Thyroid gland (tissue), 4 donors: ENCODE data around the gene NOX5. TPM values are rescaled to one million over a fixed set of nuclear protein-coding genes. Genes with fewer than 3 reads are reported as not detected.

Experiments
- DNase-seq, 2 donors: peaks; one replicate each; pipeline ENCODE4 v3.0.0-alpha.2; 2019
- H3K27ac ChIP-seq, 3 donors: fragments of 200-600 bp; sonication (generic); 1 replicate in 2 of 3; 2 replicates in 1 of 3; pipeline ENCODE4 v1.5.1; 2016 to 2019; ENCODE audit warnings: mild to moderate bottlenecking in 1 of 3, moderate library complexity in 1 of 3
- H3K27me3 ChIP-seq: fragments of 200-600 bp; sonication (generic); one replicate; pipeline ENCODE4 v1.5.1; 2019
- H3K36me3 ChIP-seq, 2 donors: fragments of 200-600 bp; sonication (generic); one replicate each; pipeline ENCODE4 v1.5.1; 2016 to 2019
- H3K4me1 ChIP-seq, 2 donors: fragments of 200-600 bp; sonication (generic); one replicate each; pipeline ENCODE4 v1.5.1; 2017 to 2019
- H3K4me3 ChIP-seq, 3 donors: fragments of 200-600 bp; sonication (generic); replicated peaks in 1 of 3; 1 replicate in 2 of 3; 2 replicates in 1 of 3; pipeline ENCODE4 v1.5.1; 2016; ENCODE audit warnings: mild to moderate bottlenecking in 1 of 3
- H3K9me3 ChIP-seq: fragments of 200-600 bp; sonication (generic); one replicate; pipeline ENCODE4 v1.5.1; 2017
- CTCF ChIP-seq, 6 experiments: fragments of 200-600 bp in 3 of 6; fragments of 450-650 bp in 3 of 6; sonication (generic) in 3 of 6; IDR thresholded peaks; one replicate each; pipeline ENCODE4 v1.5.1; 2016 to 2019; ENCODE audit warnings: antibody characterized with exemption in 6 of 6, mild to moderate bottlenecking in 2 of 6, inconsistent platforms in 1 of 6, moderate library complexity in 1 of 6
- POLR2A ChIP-seq, 2 donors: fragments of 450-650 bp; IDR thresholded peaks; one replicate each; pipeline ENCODE4 v1.6.1; 2017; ENCODE audit warnings: antibody characterized with exemption in 2 of 2, mild to moderate bottlenecking in 2 of 2, moderate library complexity in 1 of 2
- WGBS, 2 donors: methylation state at CpG; one replicate each; pipeline ENCODE4 v1.1.5; 2017; 5-methylcytosine and 5-hydroxymethylcytosine counted together
- intact Hi-C: fragments of 100-400 bp; cut with DNase I; formaldehyde crosslinking; loops from one replicate; pipeline ENCODE4 v1.15.1; 2023
- total RNA-seq, 4 donors: library from RNA; depleted of rRNA; stranded (reverse); fragments of >200 nt; gene quantifications; one replicate each; pipeline ENCODE4 v1.2.3, GENCODE V29; 2016

NOX5 gene
- total RNA-seq, 4 donors from 2014 or later, result 0.22 to 0.88 (median 0.50) TPM

- Histone ChIP-seq H3K27ac (no peak overlapping the region), H3K4me1 (peaks cover 0 to 12% of the 10 kb centered on the region in 2 donors), H3K36me3 (no peaks in the 10 kb centered on the region), H3K27me3 (no peaks in the 10 kb centered on the region), H3K4me3 (no peak overlapping the region), H3K9me3 (no peaks in the 10 kb centered on the region)
- intact Hi-C loops, result no loop called here
- WGBS, 2 donors, result 66 to 70% methylated on average over 5 of the region's 5 CpGs
- no peak for DNase-seq
- TF ChIP-seq CTCF (IDR thresholded peaks at IDR 0.05) (no peak), POLR2A (IDR thresholded peaks at IDR 0.05) (no peak)
These were observed 71.0 kb downstream of the NOX5 start for GRCh38 chr15:69085325-69086081.

- no peak overlapping the region for H3K27ac ChIP-seq
- peaks cover 0 to 9% of the 10 kb centered on the region in 2 donors for H3K4me1 ChIP-seq
- 69 to 73% methylated on average over 14 of the region's 14 CpGs for WGBS, 2 donors
- H3K27me3 ChIP-seq, result no peaks in the 10 kb centered on the region
- TF ChIP-seq CTCF (IDR thresholded peaks at IDR 0.05) (no peak), POLR2A (IDR thresholded peaks at IDR 0.05) (no peak)
- intact Hi-C loops, result no loop called here
- no peak overlapping the region for H3K4me3 ChIP-seq
- no peak for DNase-seq
- H3K36me3 ChIP-seq, result no peaks in the 10 kb centered on the region
- no peaks in the 10 kb centered on the region for H3K9me3 ChIP-seq
These were observed 72.1 kb downstream of the NOX5 start for GRCh38 chr15:69086427-69087204.

GRCh38 chr15:69087366-69087976 lies 73.0 kb downstream of the NOX5 start:
- Histone ChIP-seq H3K4me1 (peaks cover 0 to 5% of the 10 kb centered on the region in 2 donors), H3K36me3 (no peaks in the 10 kb centered on the region), H3K9me3 (no peaks in the 10 kb centered on the region), H3K27ac (no peak overlapping the region), H3K27me3 (no peaks in the 10 kb centered on the region), H3K4me3 (no peak overlapping the region)
- no peak for DNase-seq
- intact Hi-C loops, result no loop called here
- WGBS, 2 donors, result 83 to 84% methylated on average over 5 of the region's 5 CpGs
- no peak for TF ChIP-seq CTCF (IDR thresholded peaks at IDR 0.05)
- no peak for TF ChIP-seq POLR2A (IDR thresholded peaks at IDR 0.05)

GRCh38 chr15:69088300-69088965 lies 73.9 kb downstream of the NOX5 start:
- no peaks in the 10 kb centered on the region for H3K9me3 ChIP-seq
- TF ChIP-seq POLR2A (IDR thresholded peaks at IDR 0.05), result no peak
- TF ChIP-seq CTCF (IDR thresholded peaks at IDR 0.05), result no peak
- no peak for DNase-seq
- H3K4me3 ChIP-seq, result no peak overlapping the region
- WGBS, 2 donors, result 32 to 35% methylated on average over 10 of the region's 10 CpGs
- H3K27me3 ChIP-seq, result no peaks in the 10 kb centered on the region
- no peak overlapping the region for H3K27ac ChIP-seq
- no peaks in the 10 kb centered on the region for H3K4me1 ChIP-seq
- intact Hi-C loops, result no loop called here
- no peaks in the 10 kb centered on the region for H3K36me3 ChIP-seq
